Adipose tissue (tissue), 3 donors: ENCODE results near the gene GRAMD4. TPM values are rescaled to one million over a fixed set of nuclear protein-coding genes. Genes with fewer than 3 reads are reported as not detected.

Experiments used
- H3K27ac ChIP-seq: one replicate; pipeline ENCODE4 v1.5.1; 2013; ENCODE audit warnings: low read depth, low read length
- WGBS, 3 donors: extraction: QIAGEN DNeasy Blood & Tissue Kit; methylation state at CpG; one replicate each; pipeline ENCODE4 v1.1.7; 2013; 5-methylcytosine and 5-hydroxymethylcytosine counted together
- polyA plus RNA-seq, 3 donors: library from polyadenylated mRNA; stranded (reverse); fragments of 200-250 nt; gene quantifications; one replicate each; pipeline ENCODE4 v1.2.3, GENCODE V29; 2013
- donor health status: healthy with polysubstance abuse.
- donor health status: Bipolar disorder and iron deficiency.
- donor health status: healthy.

Gene GRAMD4
- polyA plus RNA-seq, 3 donors, result 12.0 to 23.9 (median 12.1) TPM

DNA sequence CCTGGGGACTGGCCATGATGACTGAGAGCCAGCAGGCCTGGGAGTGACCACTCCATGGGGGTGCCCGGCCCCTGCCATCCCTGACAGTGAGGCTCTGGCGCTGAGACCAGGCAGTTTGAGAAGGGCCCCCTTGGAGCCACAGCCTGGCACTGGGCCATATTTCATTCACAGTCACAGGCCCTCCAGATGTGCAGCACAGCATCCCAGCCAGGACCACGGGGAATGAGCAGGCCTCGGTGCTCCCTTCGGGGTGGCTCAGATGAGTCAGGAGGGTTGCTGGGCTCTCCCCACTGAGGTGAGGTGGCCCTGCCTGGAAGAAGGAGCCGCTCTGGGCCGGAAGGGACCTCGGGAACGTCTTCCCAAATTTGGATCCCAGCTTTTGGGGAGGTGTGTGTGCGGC, 53.0 kb downstream of the GRAMD4 start:
- 69 to 91% (median 76%) methylated on average over 10 of the region's 10 CpGs for WGBS, 3 donors
- H3K27ac ChIP-seq, result no peak overlapping the region

DNA sequence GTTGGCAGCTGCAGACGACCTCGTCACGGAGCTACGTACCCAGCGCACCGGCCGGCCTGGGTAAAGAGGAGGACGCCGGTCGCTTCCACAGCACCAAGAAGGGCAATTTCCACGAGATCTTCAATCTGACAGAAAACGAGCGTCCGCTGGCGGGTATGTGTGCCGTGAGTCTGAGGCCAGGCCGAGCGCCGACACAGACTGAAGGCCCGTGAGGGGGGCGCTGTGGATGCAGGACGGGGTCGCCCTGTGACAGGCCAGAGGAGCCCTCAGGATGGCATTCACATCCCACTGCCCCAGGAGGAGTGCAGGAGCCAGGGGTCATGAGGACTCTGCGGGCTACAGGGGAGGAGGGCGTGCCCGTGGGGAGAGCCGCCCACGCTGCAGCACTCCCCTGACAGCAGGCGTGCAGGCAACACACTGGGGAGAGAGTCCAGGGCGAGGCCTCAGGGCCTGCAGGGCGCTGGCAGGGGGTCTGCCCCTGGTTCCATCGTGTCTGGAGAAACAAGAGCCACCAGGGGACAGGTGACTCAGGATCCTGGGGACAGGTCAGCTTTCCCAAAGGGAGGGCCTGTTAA, 53.6 kb downstream of the GRAMD4 start:
- WGBS, 3 donors, result 79 to 87% (median 80%) methylated on average over 31 to 32 of the region's 32 CpGs
- H3K27ac ChIP-seq, result no peak overlapping the region

DNA sequence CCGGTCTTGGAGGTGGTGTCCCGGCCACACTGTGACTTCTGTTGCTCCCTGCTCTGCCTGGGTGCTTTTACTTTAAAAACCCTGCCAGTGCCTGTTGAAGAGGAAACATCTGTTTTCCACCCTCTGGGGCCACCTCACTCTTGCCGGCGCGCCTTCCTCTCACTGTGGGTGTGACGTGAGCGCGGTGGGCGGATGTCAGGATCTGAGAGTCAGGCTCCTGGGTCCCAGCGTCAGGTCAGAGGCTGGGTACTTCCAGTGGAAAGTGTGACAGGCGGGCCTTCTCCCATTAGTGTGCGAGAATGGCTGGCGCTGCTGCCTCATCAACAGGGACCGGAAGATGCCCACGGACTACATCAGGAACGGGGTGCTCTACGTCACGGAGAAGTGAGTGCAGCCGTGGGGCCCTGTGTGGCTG, 54.2 kb downstream of the GRAMD4 start:
- WGBS, 3 donors, result 40 to 86% (median 42%) methylated on average over 19 of the region's 19 CpGs
- H3K27ac ChIP-seq, result no peak overlapping the region

DNA sequence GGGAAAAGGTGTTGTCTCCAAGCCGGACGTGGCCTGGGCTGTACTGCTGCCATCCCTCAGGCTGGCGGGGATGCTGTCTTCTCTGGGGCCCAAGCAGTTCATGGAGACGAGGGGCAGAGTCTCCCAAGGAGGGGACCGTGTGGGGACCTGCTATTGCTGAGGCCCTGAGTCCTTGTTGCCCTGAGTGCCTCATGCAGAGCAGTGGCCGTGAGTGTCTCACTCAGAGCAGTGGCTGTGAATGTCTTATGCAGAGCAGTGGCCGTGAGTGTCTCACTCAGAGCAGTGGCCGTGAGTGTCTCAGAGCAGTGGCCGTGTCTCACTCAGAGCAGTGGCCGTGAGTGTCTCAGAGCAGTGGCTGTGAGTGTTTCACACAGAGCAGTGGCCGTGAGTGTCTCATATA, 54.7 kb downstream of the GRAMD4 start:
- no peak overlapping the region for H3K27ac ChIP-seq
- 62 to 81% (median 62%) methylated on average over 11 of the region's 11 CpGs for WGBS, 3 donors

- 86 to 91% (median 90%) methylated on average over 13 of the region's 13 CpGs for WGBS, 3 donors
- H3K27ac ChIP-seq, result no peak overlapping the region
These were observed 55.3 kb downstream of the GRAMD4 start for GRCh38 chr22:46675479-46675878.

DNA sequence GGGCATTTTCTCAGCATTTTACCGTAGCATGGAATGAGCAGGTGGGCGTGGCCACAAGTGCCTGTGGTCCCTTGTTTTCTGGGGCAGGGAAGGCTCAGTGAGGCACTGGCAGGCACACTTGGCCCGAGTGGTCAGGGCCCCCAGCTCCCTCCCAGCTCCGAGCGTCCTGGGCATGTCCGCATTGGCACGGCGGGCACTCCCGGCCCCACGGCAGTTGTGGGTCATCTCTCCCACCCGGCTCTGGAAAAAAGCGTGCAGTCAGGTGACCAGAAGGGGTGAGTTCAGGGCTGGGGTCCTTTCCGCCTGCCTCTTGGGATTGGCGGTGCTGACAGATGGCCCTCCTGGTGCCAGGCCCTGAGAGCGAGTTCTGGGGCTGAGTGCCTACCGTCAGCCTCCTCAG, 55.8 kb downstream of the GRAMD4 start:
- WGBS, 3 donors, result 92 to 94% (median 93%) methylated on average over 16 of the region's 16 CpGs
- H3K27ac ChIP-seq, result no peak overlapping the region

DNA sequence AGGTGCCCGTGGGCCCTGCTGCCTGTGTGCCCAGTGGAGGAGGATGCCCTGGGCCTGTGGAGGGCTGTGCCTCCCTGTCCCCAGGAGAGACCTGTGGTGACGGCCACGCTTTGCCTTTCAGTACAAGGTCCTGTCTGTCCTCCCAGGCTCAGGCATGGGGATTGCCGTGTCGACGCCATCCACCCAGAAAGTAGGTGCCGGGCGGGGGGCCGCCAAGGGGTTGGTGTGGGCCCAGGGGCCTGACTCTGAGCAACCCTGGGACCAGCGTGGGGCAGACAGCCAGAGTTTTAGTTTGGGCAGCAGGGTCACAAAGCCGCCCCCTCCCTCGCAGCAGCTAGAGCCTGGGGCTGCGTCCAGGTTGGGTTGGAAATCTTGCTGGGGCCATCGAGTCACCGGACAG, 56.3 kb downstream of the GRAMD4 start:
- WGBS, 3 donors, result 92 to 94% (median 93%) methylated on average over 15 of the region's 15 CpGs
- no peak overlapping the region for H3K27ac ChIP-seq

GRCh38 chr22:46676881-46677280, 56.7 kb downstream of the GRAMD4 start:
- no peak overlapping the region for H3K27ac ChIP-seq
- WGBS, 3 donors, result 87 to 93% (median 89%) methylated on average over 14 of the region's 14 CpGs

GRCh38 chr22:46677323-46678002, 57.3 kb downstream of the GRAMD4 start:
- 91 to 92% (median 91%) methylated on average over 24 to 28 of the region's 28 CpGs for WGBS, 3 donors

DNA sequence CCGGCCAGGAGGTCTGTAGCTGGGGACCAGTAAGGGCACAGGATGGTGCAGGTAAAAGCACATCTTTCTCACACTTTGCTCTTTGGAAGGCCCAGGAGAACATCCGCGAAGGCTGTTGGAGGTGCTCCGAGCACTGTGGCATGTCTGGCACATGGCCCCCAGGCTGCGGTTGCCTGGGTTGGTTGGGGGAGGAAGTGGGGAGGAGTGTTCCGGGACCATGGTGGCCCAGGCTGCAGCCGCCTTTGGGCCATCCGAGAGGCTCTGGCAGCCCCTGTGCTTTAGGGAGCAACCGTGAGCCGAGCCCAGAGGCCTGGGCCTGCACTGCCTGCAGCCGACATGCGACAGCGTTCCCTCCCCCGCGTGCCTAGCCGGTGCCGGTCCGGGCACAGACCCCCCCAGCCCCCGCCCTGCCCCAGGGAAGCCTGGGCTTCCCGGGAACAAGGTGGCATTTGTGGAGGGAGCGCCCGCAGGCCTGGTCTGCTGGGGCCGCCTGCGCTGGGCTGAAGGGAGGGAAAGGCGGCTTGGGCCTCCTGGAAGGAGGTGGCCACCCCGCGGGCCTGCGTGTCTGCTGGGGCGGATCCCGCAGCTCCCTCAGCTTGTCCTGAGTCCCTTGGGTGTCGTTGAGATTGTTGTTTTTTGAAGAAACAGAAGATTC, 57.9 kb downstream of the GRAMD4 start:
- no peak overlapping the region for H3K27ac ChIP-seq
- 76 to 86% (median 85%) methylated on average over 31 of the region's 31 CpGs for WGBS, 3 donors

More at GRCh38 chr22:46677323-46678002, 57.3 kb downstream of the GRAMD4 start:
- H3K27ac ChIP-seq, result no peak overlapping the region

DNA sequence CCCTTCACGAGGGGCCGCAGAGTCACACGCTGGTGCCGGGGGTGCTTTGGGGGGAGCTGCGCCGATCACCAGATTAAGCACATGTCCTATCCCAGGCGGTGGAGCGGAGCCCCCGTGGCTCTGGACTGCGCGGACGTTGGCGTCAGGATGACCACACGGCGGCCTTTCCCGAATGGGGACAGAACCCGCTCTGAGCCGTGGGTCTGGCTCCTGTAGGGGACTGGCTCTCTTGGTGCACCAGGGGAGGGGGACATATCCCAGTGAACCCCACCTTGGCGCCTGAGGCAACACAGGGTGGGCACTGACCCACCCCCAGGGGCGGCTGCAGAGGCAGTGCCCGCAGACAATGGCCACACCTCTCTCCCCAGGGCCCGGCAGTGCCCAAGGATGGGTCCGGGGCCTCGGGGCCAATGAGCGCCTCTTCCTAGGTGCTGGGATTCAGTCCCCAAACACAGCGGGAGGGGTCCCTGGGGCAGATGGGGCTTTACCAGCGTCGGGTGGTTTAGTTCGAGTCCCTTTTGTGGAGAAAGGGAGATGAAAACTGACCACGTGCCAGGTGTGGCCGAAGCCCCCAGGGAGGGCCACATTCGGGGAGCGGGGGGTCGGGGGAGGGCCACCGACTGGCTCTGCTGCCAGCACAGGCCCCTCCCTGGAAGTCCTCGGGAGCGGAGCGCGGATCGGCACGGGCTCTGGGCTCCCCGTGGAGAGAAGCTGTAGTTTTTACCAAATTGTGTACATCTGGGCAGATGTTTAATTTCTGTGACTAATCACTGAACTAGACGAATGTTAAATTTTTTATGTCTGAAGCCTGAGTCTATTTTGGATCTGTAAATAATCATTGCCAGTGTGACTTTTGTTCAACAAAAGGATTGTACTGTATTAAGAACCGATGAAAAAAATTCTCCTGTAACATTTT, 58.9 kb downstream of the GRAMD4 start:
- 80 to 90% (median 88%) methylated on average over 43 to 44 of the region's 44 CpGs for WGBS, 3 donors
- no peak overlapping the region for H3K27ac ChIP-seq

DNA sequence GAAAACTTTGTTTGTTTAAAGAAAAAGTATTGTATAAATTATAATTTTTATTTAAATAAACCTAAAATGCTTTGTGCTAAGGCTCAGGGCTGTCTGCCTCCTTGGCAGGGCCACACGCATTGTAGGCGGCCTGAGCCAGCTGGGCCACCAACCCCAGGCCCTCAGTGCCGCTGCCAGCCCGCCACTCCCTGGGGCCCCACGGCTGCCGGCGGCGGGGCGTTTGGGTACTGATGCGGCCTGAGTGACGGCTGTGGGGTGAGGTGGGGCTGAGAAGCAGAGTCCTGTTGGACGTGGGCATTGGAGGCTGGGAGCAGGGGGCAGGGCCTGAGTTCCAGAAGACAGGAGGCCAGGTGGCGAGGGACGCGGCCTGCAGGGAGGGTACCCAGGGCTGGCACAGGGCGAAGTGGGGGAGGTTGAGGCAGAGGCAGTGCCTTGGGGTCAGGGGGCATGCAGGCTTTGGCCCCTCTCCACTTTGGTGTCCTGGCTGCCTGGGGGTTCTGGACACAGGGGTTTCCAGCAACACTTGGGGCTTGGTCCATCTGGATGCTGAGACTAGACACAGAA, 59.6 kb downstream of the GRAMD4 start:
- WGBS, 3 donors, result 75 to 87% (median 85%) methylated on average over 16 of the region's 16 CpGs
- H3K27ac ChIP-seq, result no peak overlapping the region

GRCh38 chr22:46681010-46681409, 60.8 kb downstream of the GRAMD4 start:
- 66 to 87% (median 86%) methylated on average over 7 of the region's 7 CpGs for WGBS, 3 donors

GRCh38 chr22:46682011-46682731, 62.0 kb downstream of the GRAMD4 start:
- 90 to 92% (median 91%) methylated on average over 19 of the region's 19 CpGs for WGBS, 3 donors
- no peak overlapping the region for H3K27ac ChIP-seq

More at GRCh38 chr22:46681010-46681409, 60.8 kb downstream of the GRAMD4 start:
- H3K27ac ChIP-seq, result no peak overlapping the region

- H3K27ac ChIP-seq, result no peak overlapping the region
- 59 to 61% (median 60%) methylated on average over 10 of the region's 10 CpGs for WGBS, 3 donors
These were observed 64.5 kb downstream of the GRAMD4 start for GRCh38 chr22:46684706-46685105.

DNA sequence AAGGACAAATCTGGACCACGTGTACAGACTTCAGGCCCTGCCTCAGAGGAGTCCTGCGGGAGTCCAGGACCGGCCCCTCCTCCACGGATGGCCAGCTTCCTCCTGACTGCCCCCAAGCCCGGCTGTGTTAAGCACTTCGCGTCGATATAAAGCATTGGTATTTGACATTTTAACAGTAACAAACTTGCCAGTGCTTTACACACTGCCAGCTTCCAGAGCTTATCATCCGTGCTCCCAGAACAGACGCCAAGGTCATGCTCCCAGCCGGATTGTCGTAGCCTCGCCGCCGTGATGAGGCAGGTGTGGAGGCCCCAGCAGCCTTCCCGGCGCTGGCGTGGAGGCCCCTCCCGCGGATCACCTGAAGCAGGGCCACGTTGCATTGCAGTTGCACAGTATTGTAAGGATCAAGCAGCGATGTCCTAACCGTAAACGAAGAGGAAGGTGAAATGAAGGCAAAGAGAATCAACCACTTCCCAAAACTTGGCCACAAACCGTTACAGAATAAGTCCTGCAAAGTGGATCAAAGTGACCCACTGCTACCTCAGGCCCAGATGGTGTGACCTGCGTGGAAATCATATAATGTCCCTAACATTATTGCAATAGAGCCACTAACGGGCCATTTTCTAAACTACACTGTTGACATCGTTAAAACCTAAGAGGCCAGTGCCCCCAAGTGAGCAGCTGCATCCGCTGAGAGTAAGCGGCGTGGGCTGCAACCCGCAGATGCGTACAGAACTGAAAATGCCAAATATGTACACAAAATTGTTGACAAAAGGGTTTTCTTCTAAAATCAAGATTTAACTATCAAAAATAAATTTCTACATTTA, 66.2 kb downstream of the GRAMD4 start:
- H3K27ac ChIP-seq, result no peak overlapping the region

GRCh38 chr22:46687048-46687444, 66.9 kb downstream of the GRAMD4 start:
- 83 to 89% (median 84%) methylated on average over 15 of the region's 15 CpGs for WGBS, 3 donors
- no peak overlapping the region for H3K27ac ChIP-seq

More for the DNA sequence above, 66.2 kb downstream of the GRAMD4 start:
- WGBS, 3 donors, result 41 to 52% (median 46%) methylated on average over 33 of the region's 33 CpGs
